Panc1 (cell line): Measurements from ENCODE around the gene MGST2.

Experiments
- CTCF ChIP-seq: fragments of 450-650 bp; IDR thresholded peaks from 2 replicates; pipeline ENCODE4 v1.5.1; 2017; ENCODE audit warnings: mild to moderate bottlenecking
- POLR2AphosphoS5 ChIP-seq: IDR thresholded peaks from 2 replicates; pipeline ENCODE4 v1.6.1; 2012; ENCODE audit warnings: mild to moderate bottlenecking, low read depth, low read length, moderate library complexity
- REST ChIP-seq, 2 experiments: IDR thresholded peaks; 2 replicates each; pipeline ENCODE4 v1.6.1; 2011 to 2012; ENCODE audit warnings: low read depth in 2 of 2, control low read depth in 1 of 2, low read length in 1 of 2, mild to moderate bottlenecking in 1 of 2, moderate library complexity in 1 of 2; ENCODE audit not compliant: insufficient read depth in 1 of 2
- SIN3A ChIP-seq: IDR thresholded peaks from 2 replicates; pipeline ENCODE4 v1.6.1; 2012; ENCODE audit warnings: low read depth, mild to moderate bottlenecking, low read length, moderate library complexity, borderline replicate concordance; ENCODE audit not compliant: insufficient read depth
- TCF7L2 ChIP-seq: IDR thresholded peaks from 2 replicates; pipeline ENCODE4 v1.6.1; 2011; ENCODE audit warnings: mild to moderate bottlenecking, low read depth, low read length, inconsistent platforms

GRCh38 chr4:139624441-139625092, 41.1 kb upstream of the MGST2 start:
- TF ChIP-seq CTCF: no peak
- no peak for TF ChIP-seq POLR2AphosphoS5
- TF ChIP-seq REST (IDR thresholded peaks at IDR 0.05; ENCODE audit: insufficient read depth in 1 of 2, low read depth in 2 of 2, low read length in 1 of 2): no peak
- TF ChIP-seq TCF7L2: no peak
- TF ChIP-seq SIN3A: no peak
